GM18526 (cell line): Measurements from ENCODE around the gene SPATA3.

Experiments
- POLR2A ChIP-seq: IDR thresholded peaks from 3 replicates; pipeline ENCODE4 v1.6.1; 2011; ENCODE audit not compliant: insufficient read length; ENCODE audit errors: extremely low read depth

The SPATA3 gene

GRCh38 chr2:231029563-231029962, 33.6 kb downstream of the SPATA3 start:
- TF ChIP-seq POLR2A: no peak

GRCh38 chr2:231030725-231031124, 34.8 kb downstream of the SPATA3 start:
- no peak for TF ChIP-seq POLR2A

GRCh38 chr2:231032575-231033140, 36.7 kb downstream of the SPATA3 start:
- TF ChIP-seq POLR2A: no peak

GRCh38 chr2:231033147-231034132, 37.5 kb downstream of the SPATA3 start:
- no peak for TF ChIP-seq POLR2A

GRCh38 chr2:231034291-231034882, 38.5 kb downstream of the SPATA3 start:
- TF ChIP-seq POLR2A: no peak

GRCh38 chr2:231036131-231036530, 40.2 kb downstream of the SPATA3 start:
- no peak for TF ChIP-seq POLR2A

- TF ChIP-seq POLR2A: no peak
Observed at GRCh38 chr2:231036578-231037106, 40.7 kb downstream of the SPATA3 start.

GRCh38 chr2:231037202-231037730, 41.3 kb downstream of the SPATA3 start, which contains the start of gene C2orf72:
C2orf72 (plus strand) TSS chr2:231037523; CDS start chr2:231037566, 43 bp downstream.
- TF ChIP-seq POLR2A: no peak

- TF ChIP-seq POLR2A: no peak
Observed at GRCh38 chr2:231037731-231038482, 42.0 kb downstream of the SPATA3 start.

- no peak for TF ChIP-seq POLR2A
Observed at GRCh38 chr2:231038483-231039293, 42.8 kb downstream of the SPATA3 start.

GRCh38 chr2:231039294-231039664, 43.4 kb downstream of the SPATA3 start:
- no peak for TF ChIP-seq POLR2A

GRCh38 chr2:231039821-231040364, 44.0 kb downstream of the SPATA3 start:
- no peak for TF ChIP-seq POLR2A

- TF ChIP-seq POLR2A: no peak
Observed at GRCh38 chr2:231041061-231041689, 45.3 kb downstream of the SPATA3 start.
